ENCODE results near the gene CRMP1. TPM values are rescaled to one million over a fixed set of nuclear protein-coding genes. Genes with fewer than 3 reads are reported as not detected.
"Not testable (repeated sequence)": the region's sequence is repeated elsewhere in the genome, so short reads cannot be mapped to it uniquely, and the experiment has no call there.

CRMP1 gene
- total RNA-seq, 1 donor from 2014 or later: 5.7 TPM

DNA sequence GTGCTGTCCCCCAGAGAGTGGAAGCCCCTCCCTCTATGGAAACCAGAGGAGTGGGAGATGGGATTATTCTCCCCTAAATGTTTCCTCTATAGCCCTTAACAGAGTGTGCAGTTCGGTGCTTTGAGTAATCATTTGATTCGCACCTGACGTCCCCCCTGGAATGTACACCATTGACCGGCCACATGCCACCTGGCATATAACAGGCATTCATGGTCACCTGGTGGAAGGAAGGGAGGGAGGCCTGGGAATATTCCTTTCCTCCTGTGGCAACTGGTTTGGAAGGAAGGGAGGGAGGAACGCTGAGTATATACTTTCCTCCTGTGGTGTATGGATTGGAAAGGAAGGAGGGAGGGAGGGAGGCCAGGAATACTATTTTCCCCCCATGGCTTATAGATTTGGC is 77.2 kb downstream of the CRMP1 start:
- no peaks in the 10 kb centered on the region for H3K27me3 ChIP-seq (ENCODE audit: control insufficient read depth in 3 of 3, insufficient read depth in 3 of 3, low read length in 3 of 3)
- no peaks in the 10 kb centered on the region for H3K9me3 ChIP-seq (ENCODE audit: control insufficient read depth in 3 of 3, low read length in 3 of 3)
- no peak overlapping the region for H3K4me3 ChIP-seq (ENCODE audit: low read length in 3 of 3)
- no peak overlapping the region for H3K9ac ChIP-seq (ENCODE audit: low read depth in 1 of 3, low read length in 3 of 3)
- H3K27ac ChIP-seq (ENCODE audit: low read depth, low read length): no peak overlapping the region
- no peaks in the 10 kb centered on the region for H3K4me1 ChIP-seq (ENCODE audit: control insufficient read depth in 3 of 3, insufficient read depth in 3 of 3, low read length in 3 of 3)
- H3K36me3 ChIP-seq (ENCODE audit: control insufficient read depth in 3 of 3, insufficient read depth in 3 of 3, low read length in 3 of 3): peaks cover 0 to 11% (median 3%) of the 10 kb centered on the region in 3 donors

DNA sequence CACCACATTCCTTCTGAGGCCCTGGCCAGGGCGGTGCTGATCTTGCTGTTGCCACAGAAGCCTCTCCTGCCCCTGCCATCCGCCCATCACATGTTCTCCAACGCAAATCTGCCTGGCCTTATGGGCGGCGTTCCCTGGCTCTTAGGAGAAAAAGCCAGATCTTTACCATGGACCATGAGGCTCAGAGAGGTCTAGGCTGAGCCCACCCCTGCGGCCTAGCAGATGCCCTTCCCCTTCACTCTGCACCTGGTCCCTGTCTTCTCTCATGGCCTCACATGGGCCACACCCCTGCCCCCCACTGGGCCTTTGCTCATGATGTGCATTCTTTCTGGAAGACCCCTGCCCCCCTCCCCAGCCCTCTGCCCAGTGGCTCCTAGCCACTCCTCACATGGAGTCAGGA is 78.5 kb downstream of the CRMP1 start:
- Histone ChIP-seq H3K9me3 (ENCODE audit: control insufficient read depth in 3 of 3, low read length in 3 of 3) (peaks cover 0 to 4% (median 0%) of the 10 kb centered on the region in 3 donors), H3K27me3 (ENCODE audit: control insufficient read depth in 3 of 3, insufficient read depth in 3 of 3, low read length in 3 of 3) (no peaks in the 10 kb centered on the region), H3K4me3 (ENCODE audit: low read length in 3 of 3) (no peak overlapping the region), H3K36me3 (ENCODE audit: control insufficient read depth in 3 of 3, insufficient read depth in 3 of 3, low read length in 3 of 3) (peaks cover 0 to 17% (median 5%) of the 10 kb centered on the region in 3 donors), H3K9ac (ENCODE audit: low read depth in 1 of 3, low read length in 3 of 3) (no peak overlapping the region), H3K4me1 (ENCODE audit: control insufficient read depth in 3 of 3, insufficient read depth in 3 of 3, low read length in 3 of 3) (no peaks in the 10 kb centered on the region), H3K27ac (ENCODE audit: low read depth, low read length) (no peak overlapping the region)

- Histone ChIP-seq H3K36me3 (ENCODE audit: control insufficient read depth in 3 of 3, insufficient read depth in 3 of 3, low read length in 3 of 3) (peaks cover 0 to 18% (median 7%) of the 10 kb centered on the region in 3 donors), H3K27me3 (ENCODE audit: control insufficient read depth in 3 of 3, insufficient read depth in 3 of 3, low read length in 3 of 3) (no peaks in the 10 kb centered on the region), H3K27ac (ENCODE audit: low read depth, low read length) (no peak overlapping the region), H3K4me3 (ENCODE audit: low read length in 3 of 3) (no peak overlapping the region), H3K9ac (ENCODE audit: low read depth in 1 of 3, low read length in 3 of 3) (no peak overlapping the region), H3K9me3 (ENCODE audit: control insufficient read depth in 3 of 3, low read length in 3 of 3) (peaks cover 0 to 4% (median 0%) of the 10 kb centered on the region in 3 donors), H3K4me1 (ENCODE audit: control insufficient read depth in 3 of 3, insufficient read depth in 3 of 3, low read length in 3 of 3) (no peaks in the 10 kb centered on the region)
Measured at GRCh38 chr4:5813882-5814255, 79.0 kb downstream of the CRMP1 start.

DNA sequence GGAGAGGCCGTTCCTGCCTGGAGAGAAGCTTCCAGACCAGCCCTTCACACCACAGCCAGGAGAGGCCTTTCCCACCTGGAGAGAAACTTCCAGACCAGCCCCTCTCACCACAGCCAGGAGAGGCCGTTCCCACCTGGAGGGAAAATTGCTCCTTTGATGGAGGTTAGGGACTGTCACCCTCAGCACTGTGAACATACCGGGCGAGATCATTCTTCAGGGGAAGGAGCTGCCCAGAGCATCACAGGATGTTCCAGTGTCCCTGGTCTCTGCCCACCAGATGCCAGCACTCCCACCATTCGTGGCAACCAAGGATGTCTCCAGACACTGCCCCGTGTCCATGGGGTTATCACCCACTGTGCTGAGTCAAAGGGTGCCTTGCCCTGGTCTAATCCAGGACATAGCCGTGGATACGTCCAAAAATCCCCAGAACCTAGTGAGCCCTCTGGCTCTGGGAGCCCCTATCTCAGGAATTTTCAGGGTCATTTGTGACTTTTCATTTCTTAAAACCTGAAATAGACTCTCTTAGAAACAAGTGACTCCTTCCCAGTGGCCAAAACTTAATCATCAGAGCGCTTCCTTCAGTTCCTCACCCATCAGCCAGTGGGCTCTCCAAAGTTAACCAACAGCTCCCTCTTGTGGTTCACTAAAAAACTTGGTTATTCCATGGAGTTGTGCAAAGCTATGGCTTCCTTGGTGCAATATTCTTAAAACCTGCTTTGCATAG is 80.2 kb downstream of the CRMP1 start:
- H3K27me3 ChIP-seq (ENCODE audit: control insufficient read depth in 3 of 3, insufficient read depth in 3 of 3, low read length in 3 of 3): no peaks in the 10 kb centered on the region
- H3K9ac ChIP-seq (ENCODE audit: low read depth in 1 of 3, low read length in 3 of 3): no peak overlapping the region
- H3K36me3 ChIP-seq (ENCODE audit: control insufficient read depth in 3 of 3, insufficient read depth in 3 of 3, low read length in 3 of 3): peaks cover 2 to 26% (median 9%) of the 10 kb centered on the region in 3 donors
- no peaks in the 10 kb centered on the region for H3K4me1 ChIP-seq (ENCODE audit: control insufficient read depth in 3 of 3, insufficient read depth in 3 of 3, low read length in 3 of 3)
- H3K4me3 ChIP-seq (ENCODE audit: low read length in 3 of 3): no peak overlapping the region
- no peak overlapping the region for H3K27ac ChIP-seq (ENCODE audit: low read depth, low read length)
- peaks cover 0 to 4% (median 0%) of the 10 kb centered on the region in 3 donors for H3K9me3 ChIP-seq (ENCODE audit: control insufficient read depth in 3 of 3, low read length in 3 of 3)

DNA sequence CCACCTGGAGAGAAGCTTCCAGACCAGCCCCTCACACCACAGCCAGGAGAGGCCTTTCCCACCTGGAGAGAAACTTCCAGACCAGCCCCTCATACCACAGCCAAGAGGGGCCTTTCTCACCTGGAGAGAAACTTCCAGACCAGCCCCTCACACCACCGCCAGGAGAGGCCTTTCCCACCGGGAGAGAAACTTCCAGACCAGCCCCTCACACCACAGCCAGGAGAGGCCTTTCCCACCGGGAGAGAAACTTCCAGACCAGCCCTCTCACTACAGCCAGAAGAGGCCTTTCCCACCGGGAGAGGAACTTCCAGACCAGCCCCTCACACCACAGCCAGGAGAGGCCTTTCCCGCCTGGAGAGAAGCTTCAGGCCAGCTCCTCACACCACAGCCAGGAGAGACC is 80.8 kb downstream of the CRMP1 start:
- H3K9ac ChIP-seq (ENCODE audit: low read depth in 1 of 3, low read length in 3 of 3); H3K27me3 ChIP-seq (ENCODE audit: control insufficient read depth in 3 of 3, insufficient read depth in 3 of 3, low read length in 3 of 3); H3K9me3 ChIP-seq (ENCODE audit: control insufficient read depth in 3 of 3, low read length in 3 of 3); H3K27ac ChIP-seq (ENCODE audit: low read depth, low read length); H3K4me1 ChIP-seq (ENCODE audit: control insufficient read depth in 3 of 3, insufficient read depth in 3 of 3, low read length in 3 of 3); H3K4me3 ChIP-seq (ENCODE audit: low read length in 3 of 3): not testable (repeated sequence)
- H3K36me3 ChIP-seq (ENCODE audit: control insufficient read depth in 3 of 3, insufficient read depth in 3 of 3, low read length in 3 of 3): peaks cover 2 to 26% (median 9%) of the 10 kb centered on the region in 3 donors

DNA sequence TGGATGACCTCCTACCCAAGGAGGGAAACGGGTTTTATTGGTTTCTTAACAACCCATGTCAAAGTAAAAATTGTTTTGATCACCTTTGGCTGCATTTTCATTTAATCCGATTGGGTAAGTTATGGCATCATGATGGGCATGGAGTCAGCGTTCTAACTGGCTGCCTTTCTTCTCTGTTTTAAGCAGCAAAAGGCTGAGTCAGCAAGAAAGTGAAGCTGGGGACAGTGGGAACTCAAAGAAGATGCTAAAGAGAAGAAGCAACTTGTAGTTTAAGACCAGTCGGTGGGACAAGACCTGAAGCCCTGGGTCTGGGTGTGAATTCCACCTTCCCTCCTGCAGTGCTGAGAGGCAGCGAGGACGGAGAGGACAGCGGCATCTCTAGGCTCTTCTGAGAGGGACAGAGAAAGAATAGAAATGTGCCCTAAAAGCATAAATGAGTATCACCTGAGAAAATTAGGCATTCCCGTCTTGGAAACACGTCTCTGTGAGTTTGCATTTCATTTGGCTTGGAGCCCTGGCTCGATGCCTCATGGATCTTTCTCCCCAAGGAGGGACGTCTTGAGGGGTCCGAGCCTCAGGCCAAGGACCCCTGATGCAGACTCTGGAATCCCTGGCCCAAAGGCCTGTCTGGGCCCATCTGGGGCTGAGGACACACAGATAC is 82.0 kb downstream of the CRMP1 start:
- Histone ChIP-seq H3K9me3 (ENCODE audit: control insufficient read depth in 3 of 3, low read length in 3 of 3) (peaks cover 0 to 4% (median 0%) of the 10 kb centered on the region in 3 donors), H3K36me3 (ENCODE audit: control insufficient read depth in 3 of 3, insufficient read depth in 3 of 3, low read length in 3 of 3) (peaks cover 2 to 23% (median 9%) of the 10 kb centered on the region in 3 donors), H3K9ac (ENCODE audit: low read depth in 1 of 3, low read length in 3 of 3) (no peak overlapping the region), H3K4me3 (ENCODE audit: low read length in 3 of 3) (no peak overlapping the region), H3K27ac (ENCODE audit: low read depth, low read length) (no peak overlapping the region), H3K27me3 (ENCODE audit: control insufficient read depth in 3 of 3, insufficient read depth in 3 of 3, low read length in 3 of 3) (no peaks in the 10 kb centered on the region), H3K4me1 (ENCODE audit: control insufficient read depth in 3 of 3, insufficient read depth in 3 of 3, low read length in 3 of 3) (no peaks in the 10 kb centered on the region)

GRCh38 chr4:5810151-5810550 is 82.7 kb downstream of the CRMP1 start:
- H3K9ac ChIP-seq (ENCODE audit: low read depth in 1 of 3, low read length in 3 of 3): no peak overlapping the region
- H3K9me3 ChIP-seq (ENCODE audit: control insufficient read depth in 3 of 3, low read length in 3 of 3): peaks cover 0 to 4% (median 0%) of the 10 kb centered on the region in 3 donors
- no peaks in the 10 kb centered on the region for H3K4me1 ChIP-seq (ENCODE audit: control insufficient read depth in 3 of 3, insufficient read depth in 3 of 3, low read length in 3 of 3)
- no peaks in the 10 kb centered on the region for H3K27me3 ChIP-seq (ENCODE audit: control insufficient read depth in 3 of 3, insufficient read depth in 3 of 3, low read length in 3 of 3)
- no peak overlapping the region for H3K27ac ChIP-seq (ENCODE audit: low read depth, low read length)
- no peak overlapping the region for H3K4me3 ChIP-seq (ENCODE audit: low read length in 3 of 3)
- peaks cover 2 to 23% (median 9%) of the 10 kb centered on the region in 3 donors for H3K36me3 ChIP-seq (ENCODE audit: control insufficient read depth in 3 of 3, insufficient read depth in 3 of 3, low read length in 3 of 3)

DNA sequence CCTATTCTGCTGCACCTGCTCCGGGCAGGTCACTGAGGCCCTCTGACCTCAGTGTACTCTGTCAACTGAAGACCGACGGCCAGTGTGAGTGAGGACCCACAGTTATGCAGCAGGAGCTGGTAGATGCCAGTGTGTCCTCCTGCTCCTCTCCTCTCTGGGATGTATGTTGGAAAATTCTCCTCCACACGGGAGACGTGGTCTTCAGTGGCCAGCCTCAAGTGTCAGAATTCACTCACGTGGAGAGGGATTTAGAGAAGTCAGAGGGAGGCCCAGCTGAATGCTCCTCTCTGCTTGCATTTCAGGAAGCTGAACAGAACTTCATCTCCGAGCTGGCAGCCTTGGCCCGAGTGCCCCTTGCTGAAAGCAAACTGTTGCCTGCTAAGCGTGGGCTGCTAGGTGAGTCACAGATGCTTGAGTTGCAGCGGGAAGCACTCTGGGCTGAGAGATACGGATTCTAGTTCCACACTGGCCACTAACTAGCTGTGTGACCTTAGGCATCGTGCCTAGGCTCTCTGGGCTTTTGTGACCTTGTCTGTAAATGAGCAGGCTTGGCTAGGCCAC is 83.6 kb downstream of the CRMP1 start:
- peaks cover 0 to 4% (median 0%) of the 10 kb centered on the region in 3 donors for H3K9me3 ChIP-seq (ENCODE audit: control insufficient read depth in 3 of 3, low read length in 3 of 3)
- H3K27ac ChIP-seq (ENCODE audit: low read depth, low read length): no peak overlapping the region
- no peaks in the 10 kb centered on the region for H3K27me3 ChIP-seq (ENCODE audit: control insufficient read depth in 3 of 3, insufficient read depth in 3 of 3, low read length in 3 of 3)
- H3K9ac ChIP-seq (ENCODE audit: low read depth in 1 of 3, low read length in 3 of 3): no peak overlapping the region
- no peak overlapping the region for H3K4me3 ChIP-seq (ENCODE audit: low read length in 3 of 3)
- H3K4me1 ChIP-seq (ENCODE audit: control insufficient read depth in 3 of 3, insufficient read depth in 3 of 3, low read length in 3 of 3): no peaks in the 10 kb centered on the region
- H3K36me3 ChIP-seq (ENCODE audit: control insufficient read depth in 3 of 3, insufficient read depth in 3 of 3, low read length in 3 of 3): peaks cover 2 to 26% (median 9%) of the 10 kb centered on the region in 3 donors

DNA sequence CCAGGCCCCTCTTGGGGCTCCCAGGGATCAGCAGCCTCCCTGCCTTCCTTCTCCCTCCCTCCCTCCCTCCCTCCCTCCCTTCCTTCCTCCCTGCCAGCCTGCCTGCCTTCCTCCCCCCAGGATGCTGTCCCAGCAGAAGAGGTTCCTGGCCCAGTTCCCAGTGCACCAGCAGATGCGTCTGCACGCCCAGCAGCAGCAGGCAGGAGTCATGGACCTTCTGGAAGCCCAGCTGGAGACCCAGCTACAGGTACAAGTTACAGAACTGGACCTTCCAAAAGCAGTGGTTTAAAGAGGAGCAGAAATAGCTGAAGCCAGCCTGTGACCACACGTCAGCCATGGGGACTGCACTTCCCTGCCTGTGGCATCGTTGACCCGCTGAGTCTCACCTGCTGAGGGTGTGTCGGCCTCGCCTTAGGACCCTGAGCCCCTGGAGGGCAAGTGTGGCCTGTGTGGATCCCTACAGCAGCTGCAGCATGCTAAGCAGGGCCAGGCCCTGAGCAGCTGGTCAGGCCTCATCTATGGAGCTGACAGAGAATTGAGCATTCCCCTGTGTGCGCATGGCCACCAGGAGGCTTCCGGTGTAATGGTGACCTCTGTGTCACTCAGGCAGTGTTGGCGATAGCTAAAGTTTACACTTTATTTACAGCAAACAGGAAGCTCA is 84.7 kb downstream of the CRMP1 start:
- H3K9ac ChIP-seq (ENCODE audit: low read depth in 1 of 3, low read length in 3 of 3): no peak overlapping the region
- H3K4me1 ChIP-seq (ENCODE audit: control insufficient read depth in 3 of 3, insufficient read depth in 3 of 3, low read length in 3 of 3): no peaks in the 10 kb centered on the region
- H3K4me3 ChIP-seq (ENCODE audit: low read length in 3 of 3): no peak overlapping the region
- H3K9me3 ChIP-seq (ENCODE audit: control insufficient read depth in 3 of 3, low read length in 3 of 3): peaks cover 0 to 4% (median 0%) of the 10 kb centered on the region in 3 donors
- H3K36me3 ChIP-seq (ENCODE audit: control insufficient read depth in 3 of 3, insufficient read depth in 3 of 3, low read length in 3 of 3): peaks cover 2 to 29% (median 9%) of the 10 kb centered on the region in 3 donors
- H3K27ac ChIP-seq (ENCODE audit: low read depth, low read length): no peak overlapping the region
- H3K27me3 ChIP-seq (ENCODE audit: control insufficient read depth in 3 of 3, insufficient read depth in 3 of 3, low read length in 3 of 3): no peaks in the 10 kb centered on the region
